Fibroblast of skin of left quadriceps (primary cell): ENCODE data around the gene EGF.
"Not testable (repeated sequence)": the region's sequence is repeated elsewhere in the genome, so short reads cannot be mapped to it uniquely, and the experiment has no call there.

Experiments
- DNase-seq, 2 experiments: peaks; one replicate each; pipeline ENCODE4 v3.0.0-alpha.2; 2013; ENCODE audit warnings: low read depth in 2 of 2

The EGF gene

DNA sequence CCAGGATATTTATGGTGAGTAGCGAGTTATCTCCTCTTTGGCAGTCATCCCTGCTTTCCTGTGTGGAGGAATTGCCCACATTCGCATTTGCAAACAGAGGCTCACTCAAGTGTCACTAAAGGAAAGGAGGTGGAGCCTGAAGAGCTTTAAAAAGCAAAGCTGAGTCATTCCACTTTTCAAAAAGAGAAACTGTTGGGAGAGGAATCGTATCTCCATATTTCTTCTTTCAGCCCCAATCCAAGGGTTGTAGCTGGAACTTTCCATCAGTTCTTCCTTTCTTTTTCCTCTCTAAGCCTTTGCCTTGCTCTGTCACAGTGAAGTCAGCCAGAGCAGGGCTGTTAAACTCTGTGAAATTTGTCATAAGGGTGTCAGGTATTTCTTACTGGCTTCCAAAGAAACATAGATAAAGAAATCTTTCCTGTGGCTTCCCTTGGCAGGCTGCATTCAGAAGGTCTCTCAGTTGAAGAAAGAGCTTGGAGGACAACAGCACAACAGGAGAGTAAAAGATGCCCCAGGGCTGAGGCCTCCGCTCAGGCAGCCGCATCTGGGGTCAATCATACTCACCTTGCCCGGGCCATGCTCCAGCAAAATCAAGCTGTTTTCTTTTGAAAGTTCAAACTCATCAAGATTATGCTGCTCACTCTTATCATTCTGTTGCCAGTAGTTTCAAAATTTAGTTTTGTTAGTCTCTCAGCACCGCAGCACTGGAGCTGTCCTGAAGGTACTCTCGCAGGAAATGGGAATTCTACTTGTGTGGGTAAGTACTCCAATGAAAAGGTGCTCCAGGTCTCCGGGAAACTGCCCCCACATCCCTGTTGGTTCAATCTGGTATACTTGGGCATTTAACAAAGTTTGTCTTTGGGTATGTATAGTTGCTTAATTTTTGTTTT is at the start of gene EGF:
TSS of gene EGF (plus strand) at position 178 of the 890 bp plus-strand sequence. CDS start at position 631, 453 bp downstream.
- DNase-seq: peak; percentile 12 to 24

DNA sequence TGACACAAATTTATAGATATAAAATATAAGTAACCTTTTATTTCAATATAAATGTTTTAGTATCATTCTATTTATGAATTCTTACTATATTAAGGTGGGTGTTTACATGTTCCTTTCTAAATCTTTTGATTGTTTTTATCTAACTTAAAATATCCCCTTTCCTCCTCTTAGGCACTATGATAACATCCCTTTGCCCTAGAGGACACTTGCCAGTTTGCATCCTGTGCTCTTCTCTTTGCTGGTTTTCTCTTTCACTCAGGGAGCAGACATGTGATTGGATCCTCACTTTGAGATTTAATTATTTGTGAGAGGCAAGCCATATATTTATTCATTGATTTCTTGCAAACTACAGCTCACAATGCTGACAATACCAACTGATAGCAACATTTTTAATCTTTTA is 48.5 kb upstream of the EGF start:
- DNase-seq: no peak

DNA sequence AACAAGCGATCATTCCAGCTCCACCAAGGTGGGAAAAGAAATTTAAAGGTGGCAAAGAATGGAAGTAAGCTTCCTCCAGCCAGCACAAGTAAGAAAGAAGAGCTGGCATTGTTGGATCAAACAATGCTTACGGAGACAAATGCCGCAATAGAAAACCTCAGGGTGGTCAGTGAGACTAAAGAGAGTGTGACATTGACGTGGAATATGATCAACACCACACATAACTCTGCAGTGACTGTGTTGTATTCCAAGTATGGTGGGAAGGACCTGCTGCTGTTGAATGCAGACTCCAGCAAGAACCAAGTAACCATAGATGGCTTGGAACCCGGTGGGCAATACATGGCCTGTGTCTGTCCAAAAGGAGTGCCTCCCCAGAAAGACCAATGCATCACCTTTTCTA is 42.6 kb upstream of the EGF start:
- no peak for DNase-seq

DNA sequence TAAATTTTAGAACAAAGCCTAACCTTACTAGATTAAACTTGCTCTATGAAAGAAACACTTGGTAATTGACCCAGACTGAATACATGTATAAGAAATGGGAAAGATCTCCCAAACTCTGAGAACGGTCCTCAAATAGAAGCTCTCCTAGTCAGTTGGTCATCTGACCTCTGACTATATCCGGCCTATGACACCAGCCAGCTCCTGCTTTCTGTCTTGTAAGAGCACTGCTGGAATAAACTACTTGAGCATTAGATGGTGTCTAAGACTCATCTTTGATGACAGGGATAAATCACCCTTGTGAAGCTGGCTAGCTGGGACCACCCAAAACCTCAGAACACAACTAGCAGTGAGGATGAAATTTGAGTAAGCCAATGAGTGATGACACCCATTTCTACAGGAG is 40.6 kb upstream of the EGF start:
- no peak for DNase-seq

- DNase-seq: no peak
Measured at GRCh38 chr4:109872950-109873656, 39.6 kb upstream of the EGF start.

DNA sequence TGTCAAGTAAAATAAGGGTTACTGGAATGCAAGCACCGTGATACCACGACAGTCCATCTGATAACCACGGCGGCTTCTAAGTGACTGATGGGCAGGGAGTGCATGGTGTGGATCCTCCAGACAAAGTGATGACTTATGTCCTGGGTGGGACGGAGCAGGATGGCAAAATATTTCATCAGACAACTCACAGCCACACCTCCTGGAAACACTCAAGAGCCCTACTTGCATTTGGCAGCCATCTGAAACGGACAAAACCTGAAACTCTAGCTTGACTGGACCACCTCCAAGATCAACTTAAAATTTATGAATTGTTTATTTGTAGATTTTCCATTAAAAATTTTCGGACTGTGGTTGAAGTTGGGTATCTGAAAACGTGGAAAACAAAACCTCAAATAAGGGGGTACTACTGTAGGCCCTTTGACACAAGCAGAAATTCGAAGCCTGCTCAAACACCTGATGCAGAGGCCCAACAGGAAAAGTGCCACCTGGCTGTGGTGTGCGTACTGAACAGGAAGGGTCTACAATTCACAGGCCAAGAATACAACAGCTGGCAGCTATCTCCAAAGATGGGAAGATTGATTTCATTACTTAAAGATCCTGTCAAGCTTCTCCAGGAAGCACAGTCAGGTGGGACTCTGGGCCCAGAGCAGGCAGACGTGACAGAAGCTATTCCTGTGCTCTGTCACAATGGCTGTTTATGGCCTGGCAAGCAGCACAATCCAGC is 38.7 kb upstream of the EGF start:
- DNase-seq: peak in 1 of 2 experiments; percentile 1

DNA sequence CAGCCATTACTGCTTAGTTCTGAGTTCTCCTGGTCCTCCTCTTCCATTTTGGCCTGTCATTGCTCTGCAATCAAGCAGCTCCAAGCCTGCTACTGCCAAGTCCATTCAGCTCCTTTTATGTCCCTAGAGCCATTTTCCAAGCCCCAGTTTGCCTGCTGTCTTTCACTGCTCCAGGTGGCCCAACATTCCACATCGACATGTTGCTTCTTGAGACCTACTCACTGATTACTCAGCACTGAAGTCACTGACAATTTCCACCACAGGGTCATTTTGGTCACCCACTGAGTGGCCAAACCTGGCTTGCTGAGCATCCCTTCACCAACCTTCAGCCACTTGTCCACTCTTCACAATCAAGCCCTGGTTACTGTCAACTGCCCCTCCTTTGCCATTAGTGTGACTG is 37.6 kb upstream of the EGF start:
- no peak for DNase-seq

DNA sequence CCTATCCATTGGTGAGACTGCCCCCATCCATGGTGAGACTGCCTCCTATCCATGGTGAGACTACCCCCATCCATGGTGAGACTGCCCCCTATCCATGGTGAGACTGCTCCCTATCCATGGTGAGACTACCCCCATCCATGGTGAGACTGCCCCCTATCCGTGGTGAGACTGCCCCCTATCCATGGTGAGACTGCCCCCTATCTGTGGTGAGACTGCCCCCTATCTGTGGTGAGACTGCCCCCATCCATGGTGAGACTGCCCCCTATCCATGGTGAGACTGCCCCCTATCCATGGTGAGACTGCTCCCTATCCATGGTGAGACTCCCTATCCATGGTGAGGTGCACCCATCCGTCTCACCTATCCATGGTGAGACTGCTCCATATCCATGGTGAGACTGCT is 37.1 kb upstream of the EGF start:
- not testable (repeated sequence) for DNase-seq

DNA sequence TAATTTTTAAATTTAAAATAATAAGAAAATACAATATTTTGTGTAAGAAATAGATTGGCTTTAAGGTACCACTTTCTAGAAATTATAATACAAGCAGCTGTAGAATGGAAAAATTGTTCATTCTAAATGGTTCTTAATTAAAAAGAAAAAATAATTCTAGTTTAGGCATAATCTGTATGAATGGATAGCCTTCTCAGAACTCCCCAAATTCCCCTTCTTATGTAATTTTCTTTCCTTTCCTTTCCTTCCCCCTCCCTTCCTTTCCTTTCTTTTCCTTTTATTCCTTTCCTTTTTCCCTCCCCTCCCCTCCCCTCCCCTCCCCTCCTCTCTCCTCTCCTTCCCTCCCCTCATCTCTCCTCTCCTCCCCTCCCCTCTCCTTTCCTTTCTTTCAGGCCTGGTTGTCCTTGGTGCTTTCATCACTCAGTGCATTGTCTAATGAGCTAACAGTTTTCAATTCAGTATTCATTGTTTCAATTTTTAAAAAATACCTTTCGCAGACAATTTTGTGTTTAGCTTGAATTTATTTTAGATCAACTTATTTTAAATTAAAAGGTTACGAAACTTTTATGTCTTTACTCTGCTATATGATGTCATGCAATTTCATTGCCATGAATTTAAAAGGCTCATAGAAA is 35.9 kb upstream of the EGF start:
- no peak for DNase-seq

- DNase-seq: no peak
Measured at GRCh38 chr4:109877400-109877799, 35.3 kb upstream of the EGF start.

- no peak for DNase-seq
Measured at GRCh38 chr4:109878355-109878754, 34.3 kb upstream of the EGF start.

DNA sequence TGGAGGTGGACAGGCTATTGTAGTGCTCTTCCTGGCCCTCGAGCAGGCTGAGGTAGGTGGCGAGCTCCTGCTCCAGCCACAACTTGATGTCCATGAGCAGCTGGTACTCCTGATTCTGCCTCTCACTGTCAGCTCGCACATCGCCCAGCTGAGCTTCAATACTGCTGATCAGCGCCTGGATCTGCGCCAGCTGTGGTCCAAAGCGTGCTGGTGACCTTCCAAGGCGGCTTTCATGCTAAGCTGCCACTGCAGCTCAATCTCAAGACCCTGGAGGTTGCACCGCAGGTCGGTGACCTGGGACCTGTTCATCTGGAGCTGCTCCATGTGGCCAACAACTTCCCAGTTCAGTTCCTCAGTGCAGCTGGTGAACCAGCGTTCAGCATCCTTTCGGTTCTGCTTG is 33.6 kb upstream of the EGF start:
- DNase-seq: no peak

- DNase-seq: no peak
Measured at GRCh38 chr4:109879636-109880314, 32.9 kb upstream of the EGF start.

- DNase-seq: no peak
Measured at GRCh38 chr4:109886303-109886702, 26.4 kb upstream of the EGF start.

DNA sequence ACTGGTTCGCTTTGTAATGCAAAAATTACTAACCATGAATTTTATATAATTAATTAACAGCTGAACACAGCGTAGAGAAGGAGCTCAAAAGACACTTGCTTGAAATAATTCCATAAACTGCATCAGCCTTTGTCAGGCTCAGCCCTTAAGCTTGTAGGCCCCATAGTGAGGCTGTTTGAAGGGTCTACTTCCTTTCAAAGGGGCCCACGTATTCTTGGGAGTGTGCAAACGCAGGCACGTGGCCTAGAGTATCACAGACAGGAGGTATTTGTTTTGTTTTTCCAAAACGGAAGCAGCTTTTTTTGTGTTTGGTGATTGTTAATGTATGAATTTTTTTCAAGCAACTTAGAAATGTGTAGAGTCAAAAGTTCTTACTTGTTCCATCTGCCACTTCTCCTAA is 25.6 kb upstream of the EGF start:
- no peak for DNase-seq

GRCh38 chr4:109890076-109890475 is 22.6 kb upstream of the EGF start:
- no peak for DNase-seq

GRCh38 chr4:109902559-109903251 is 10.0 kb upstream of the EGF start:
- no peak for DNase-seq

DNA sequence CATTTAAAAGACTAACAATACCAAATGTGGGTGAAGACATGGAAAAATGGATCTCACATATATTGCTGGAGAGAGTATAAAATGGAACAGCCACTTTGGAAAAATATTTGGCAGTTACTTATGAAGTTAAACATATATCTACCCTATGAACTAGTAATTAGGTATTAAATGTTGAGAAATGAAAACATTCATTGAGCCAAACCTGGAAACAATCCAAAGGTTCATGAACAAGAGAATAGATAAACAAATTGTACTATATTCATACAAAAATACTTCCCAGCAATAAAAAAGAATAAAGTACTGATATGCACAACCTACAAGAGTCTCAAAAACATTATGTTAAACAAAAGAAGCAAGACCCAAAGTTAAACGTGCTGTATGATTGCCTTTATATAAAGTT is 4.0 kb upstream of the EGF start:
- no peak for DNase-seq

- no peak for DNase-seq
Measured at GRCh38 chr4:109910256-109910655, 2.4 kb upstream of the EGF start.

DNA sequence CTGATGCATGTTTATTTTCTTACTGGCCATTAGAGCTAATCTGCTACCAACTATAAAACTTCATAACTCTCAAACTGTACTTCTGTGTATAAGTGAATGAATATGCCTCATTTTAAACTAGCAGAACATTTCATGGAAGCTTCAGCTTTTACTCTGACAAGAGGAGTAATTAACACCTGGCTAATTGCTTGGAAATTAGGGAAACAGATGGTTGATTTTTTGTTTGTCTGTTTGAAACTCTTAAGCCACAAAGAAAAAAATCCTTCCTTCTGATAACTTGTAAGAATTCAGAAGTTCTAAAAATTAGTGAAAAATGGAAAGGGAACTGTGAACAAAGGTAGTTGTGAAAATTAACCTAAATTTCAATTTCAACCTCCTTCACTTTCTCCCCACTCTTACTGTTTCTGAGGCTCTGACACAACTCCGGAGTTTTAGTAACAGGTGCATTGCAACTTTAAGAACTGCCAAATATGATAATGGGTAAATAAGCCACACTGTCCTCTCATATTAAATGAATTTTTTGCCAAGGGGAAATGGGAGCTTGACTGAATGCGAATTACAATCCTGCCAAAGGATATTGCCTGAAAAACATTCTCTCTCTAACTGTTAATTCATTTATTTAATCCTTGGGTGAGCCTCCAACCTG is 1.0 kb downstream of the EGF start:
- no peak for DNase-seq
